Right ventricle myocardium inferior (tissue), 1 donor: ENCODE measurements around the gene PDZK1IP1. TPM values are rescaled to one million over a fixed set of nuclear protein-coding genes. Genes with fewer than 3 reads are reported as not detected.
A peak's percentile ranks its signal among the peaks of the same experiment; 100 is the strongest.

Source experiments
- ATAC-seq: fragments of 200-7000 bp; cut with Tn5 transposase; one replicate; pipeline ENCODE4 v1.9.1; 2020; ENCODE audit warnings: mild to moderate bottlenecking, moderate library complexity
- DNase-seq: peaks from one replicate; pipeline ENCODE4 v3.0.0; 2021; ENCODE audit errors: missing footprints
- intact Hi-C: fragments of 100-400 bp; cut with DNase I; formaldehyde crosslinking; loops from one replicate; pipeline ENCODE4 v1.11.0; 2022
- total RNA-seq: library from RNA; stranded (reverse); fragmentation: NEBNext Ultra II Directional; extraction: Animal tissue kit (Norgen Biotek cat#: 25700); gene quantifications from one replicate; pipeline ENCODE4 v1.2.1, GENCODE V29; 2021
- donor health status: DM: no; HTN: yes; CAD: no; lungs with severe emphysema.

The PDZK1IP1 gene
- total RNA-seq, 1 donor from 2014 or later: not detected

DNA sequence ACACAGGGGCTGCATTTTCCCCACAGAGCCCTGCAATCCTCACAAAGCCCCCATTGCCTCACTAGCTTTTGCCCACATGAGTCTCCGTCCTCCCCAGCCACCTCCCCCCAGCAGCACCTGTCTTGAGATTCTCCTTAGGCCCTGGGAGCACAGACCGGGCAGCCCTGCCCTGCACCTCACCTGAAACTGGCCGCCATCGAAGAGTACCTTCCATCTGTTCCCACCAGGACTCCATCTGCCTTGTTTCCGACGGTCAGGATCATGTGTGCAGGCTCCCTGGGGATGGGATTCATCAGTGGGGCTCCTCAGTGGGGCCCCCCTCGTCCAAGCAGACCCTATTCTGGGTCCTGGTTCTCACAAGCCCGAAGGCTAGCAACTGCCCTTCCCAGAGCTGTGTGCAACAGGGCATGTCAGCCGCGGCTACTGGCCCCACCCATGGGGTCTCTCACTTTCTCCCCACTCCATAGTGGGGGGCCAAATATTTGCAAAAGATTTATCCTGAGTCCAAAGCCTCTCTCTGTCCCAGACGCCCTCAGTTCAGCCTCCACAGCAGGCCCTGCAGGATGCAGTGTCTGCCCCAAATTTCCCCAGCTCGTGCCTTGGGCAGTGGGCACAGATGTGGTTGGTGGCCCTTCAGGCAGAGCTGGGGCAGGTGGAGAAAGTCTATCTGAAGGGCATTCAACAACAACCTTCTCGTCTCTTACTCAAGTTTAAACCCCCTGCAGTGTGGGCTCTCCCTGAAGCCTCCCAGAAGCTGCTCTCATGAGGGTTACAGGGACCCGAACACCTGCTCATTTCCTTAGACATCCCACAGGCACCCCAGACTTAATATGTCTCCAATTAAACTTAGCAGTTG, 4.8 kb downstream of the PDZK1IP1 start:
- intact Hi-C loops: no loop called here

GRCh38 chr1:47184090-47184821, 5.6 kb downstream of the PDZK1IP1 start:
- ATAC-seq: no peak
- intact Hi-C loops: no loop called here
- DNase-seq: no peak

More for the DNA sequence above, 4.8 kb downstream of the PDZK1IP1 start:
- ATAC-seq (no peak), DNase-seq (peak; percentile 31)

DNA sequence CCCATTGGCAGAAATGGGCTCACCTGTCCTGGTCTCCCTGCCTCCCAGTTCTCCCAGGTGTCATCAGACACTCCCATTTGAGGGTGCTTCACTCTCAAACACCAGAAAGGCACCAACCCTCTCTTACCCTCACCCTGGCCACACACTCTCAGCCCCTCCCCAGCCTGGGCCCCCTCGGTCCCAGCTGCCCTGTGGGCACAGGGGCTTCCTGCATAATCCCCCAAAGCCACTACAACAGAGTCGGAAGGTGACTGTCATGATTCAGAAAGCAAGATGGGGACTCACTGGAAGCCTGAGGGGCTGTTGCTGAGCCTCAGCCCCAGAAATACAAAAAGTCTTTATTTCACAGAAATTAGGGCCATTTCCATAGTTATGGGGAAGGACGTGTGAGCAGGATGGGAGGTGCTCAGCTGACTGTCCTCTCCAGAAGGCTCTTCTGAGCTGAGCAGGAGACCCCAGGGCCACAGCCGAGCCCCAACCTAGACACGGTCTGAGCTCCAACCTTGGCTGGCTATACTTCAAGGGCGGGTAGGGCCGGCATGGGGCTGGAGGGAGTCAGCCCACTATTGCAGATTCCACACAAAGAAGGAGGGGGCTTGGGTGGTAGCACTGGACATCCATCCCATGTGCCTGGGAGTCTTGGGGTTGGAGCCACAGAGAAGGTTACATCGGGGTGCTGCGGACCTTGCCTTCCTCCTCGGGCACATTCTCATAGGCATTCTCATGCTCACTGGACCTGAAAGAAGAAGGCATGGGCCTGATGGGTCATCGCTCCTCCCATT, 6.3 kb downstream of the PDZK1IP1 start:
- ATAC-seq: no peak
- intact Hi-C loops: no loop called here
- peak; percentile 32 for DNase-seq

GRCh38 chr1:47182676-47183235, 7.1 kb downstream of the PDZK1IP1 start:
- DNase-seq (no peak), ATAC-seq (no peak)
- intact Hi-C loops: no loop called here

DNA sequence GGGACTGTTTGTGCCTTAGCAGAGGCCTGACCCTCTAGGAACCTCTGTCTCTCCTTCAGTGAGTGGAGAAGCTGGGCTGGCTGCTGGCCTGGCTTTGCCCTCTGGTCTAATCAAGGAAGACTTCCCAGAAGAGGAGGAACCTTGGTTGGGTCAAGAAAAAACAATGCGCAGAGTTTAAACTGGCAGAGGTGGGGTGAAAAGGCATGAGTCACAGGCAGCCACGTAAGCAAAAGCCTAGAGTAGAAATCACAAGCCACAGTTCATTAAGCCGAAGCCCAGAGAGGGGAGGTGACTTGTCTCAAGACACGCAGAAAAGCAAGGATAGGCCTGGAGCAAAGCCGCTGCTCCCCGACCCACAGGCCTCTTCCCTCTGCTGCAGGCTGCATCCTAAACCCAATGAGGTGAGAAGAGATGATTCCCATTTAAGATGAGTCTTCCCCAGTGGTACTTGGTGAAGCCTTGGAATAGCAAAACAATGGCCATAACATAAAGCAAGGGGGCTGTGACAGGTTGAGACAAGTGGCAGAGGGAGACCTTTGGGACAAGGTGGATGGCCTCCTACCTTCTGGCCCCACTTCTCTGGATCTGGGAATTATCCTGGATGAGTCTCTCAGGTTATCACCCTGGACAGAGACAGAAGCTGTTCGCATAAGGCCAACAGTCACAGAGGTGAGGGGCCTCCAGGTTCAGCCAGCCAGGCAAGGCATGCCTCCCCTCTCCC, 7.7 kb downstream of the PDZK1IP1 start:
- DNase-seq (no peak), ATAC-seq (no peak)
- intact Hi-C loops: no loop called here

- intact Hi-C loops: no loop called here
- ATAC-seq: no peak
- no peak for DNase-seq
Observed at GRCh38 chr1:47181095-47181954, 8.5 kb downstream of the PDZK1IP1 start.

- intact Hi-C loops: no loop called here
- ATAC-seq (no peak), DNase-seq (no peak)
Observed at GRCh38 chr1:47180603-47181094, 9.2 kb downstream of the PDZK1IP1 start.

- intact Hi-C loops: loop anchor here (5.0 kb wide), 3 partner anchors 242 to 532 kb away; no protein-coding TSS in a partner anchor
- ATAC-seq: no peak
- no peak for DNase-seq
Observed at GRCh38 chr1:47179988-47180563, 9.8 kb downstream of the PDZK1IP1 start.

- DNase-seq: peak; percentile 92
- intact Hi-C loops: loop anchor here (5.0 kb wide), 3 partner anchors 243 to 533 kb away; no protein-coding TSS in a partner anchor
- ATAC-seq: peak; percentile 89
Observed at GRCh38 chr1:47179017-47179987, 10.5 kb downstream of the PDZK1IP1 start.

- ATAC-seq (no peak), DNase-seq (no peak)
Observed at GRCh38 chr1:47178654-47179016, 11.2 kb downstream of the PDZK1IP1 start.

GRCh38 chr1:47178020-47178419, 11.8 kb downstream of the PDZK1IP1 start:
- intact Hi-C loops: loop anchor here (5.0 kb wide), 3 partner anchors 244 to 534 kb away; no protein-coding TSS in a partner anchor
- ATAC-seq (no peak), DNase-seq (no peak)

More at GRCh38 chr1:47178654-47179016, 11.2 kb downstream of the PDZK1IP1 start:
- intact Hi-C loops: loop anchor here (5.0 kb wide), 3 partner anchors 244 to 534 kb away; no protein-coding TSS in a partner anchor

- peak; percentile 32 for ATAC-seq
- DNase-seq: no peak
- intact Hi-C loops: loop anchor here (5.0 kb wide), 3 partner anchors 247 to 537 kb away; no protein-coding TSS in a partner anchor
Observed at GRCh38 chr1:47175227-47175934, 14.5 kb downstream of the PDZK1IP1 start.

GRCh38 chr1:47174656-47175020, 15.2 kb downstream of the PDZK1IP1 start:
- no peak for ATAC-seq
- DNase-seq: no peak
- intact Hi-C loops: loop anchor here (5.0 kb wide), 3 partner anchors 248 to 538 kb away; no protein-coding TSS in a partner anchor

DNA sequence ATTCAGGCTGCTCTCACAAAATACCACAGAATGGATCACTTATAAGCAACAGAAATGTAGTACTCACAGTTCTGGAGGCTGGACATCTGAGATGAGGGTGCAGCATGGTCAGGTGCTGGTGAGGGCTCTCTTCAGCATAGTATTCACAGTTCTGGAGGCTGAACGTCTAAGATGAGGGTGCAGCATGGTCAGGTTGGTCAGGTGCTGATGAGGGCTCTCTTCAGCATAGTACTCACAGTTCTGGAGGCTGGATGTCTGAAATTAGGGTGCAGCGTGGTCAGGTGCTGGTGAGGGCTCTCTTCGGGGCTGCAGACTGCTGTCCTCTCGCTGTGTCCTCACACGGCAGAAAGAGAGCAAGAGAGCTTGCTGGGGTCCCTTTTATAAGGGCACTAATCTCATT, 17.1 kb downstream of the PDZK1IP1 start:
- intact Hi-C loops: no loop called here
- DNase-seq (no peak), ATAC-seq (no peak)

DNA sequence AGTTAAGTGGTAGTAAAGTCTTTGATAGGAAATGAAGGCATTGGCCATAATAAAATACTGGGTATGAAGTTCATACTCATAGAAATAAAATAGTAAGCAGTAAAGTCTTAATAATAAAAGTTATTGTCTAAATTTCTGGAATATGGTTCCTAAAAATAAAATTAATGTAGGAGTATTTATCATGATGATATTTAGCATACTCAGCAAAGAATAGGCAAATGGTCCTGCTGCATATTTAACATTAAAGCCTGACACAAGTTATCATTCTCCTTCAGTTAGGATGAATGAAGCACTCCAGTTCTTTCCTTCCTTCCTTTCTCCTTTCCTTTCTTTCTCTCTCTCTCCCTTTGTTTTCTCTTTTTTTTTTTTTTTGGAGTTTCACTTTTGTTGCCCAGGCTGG, 25.3 kb downstream of the PDZK1IP1 start:
- DNase-seq: no peak
- intact Hi-C loops: no loop called here
- ATAC-seq: no peak
